ENCODE measurements around the gene ACTL6B. TPM values are rescaled to one million over a fixed set of nuclear protein-coding genes. Genes with fewer than 3 reads are reported as not detected.

Gene ACTL6B
- polyA plus RNA-seq, 2 donors, result not detected

DNA sequence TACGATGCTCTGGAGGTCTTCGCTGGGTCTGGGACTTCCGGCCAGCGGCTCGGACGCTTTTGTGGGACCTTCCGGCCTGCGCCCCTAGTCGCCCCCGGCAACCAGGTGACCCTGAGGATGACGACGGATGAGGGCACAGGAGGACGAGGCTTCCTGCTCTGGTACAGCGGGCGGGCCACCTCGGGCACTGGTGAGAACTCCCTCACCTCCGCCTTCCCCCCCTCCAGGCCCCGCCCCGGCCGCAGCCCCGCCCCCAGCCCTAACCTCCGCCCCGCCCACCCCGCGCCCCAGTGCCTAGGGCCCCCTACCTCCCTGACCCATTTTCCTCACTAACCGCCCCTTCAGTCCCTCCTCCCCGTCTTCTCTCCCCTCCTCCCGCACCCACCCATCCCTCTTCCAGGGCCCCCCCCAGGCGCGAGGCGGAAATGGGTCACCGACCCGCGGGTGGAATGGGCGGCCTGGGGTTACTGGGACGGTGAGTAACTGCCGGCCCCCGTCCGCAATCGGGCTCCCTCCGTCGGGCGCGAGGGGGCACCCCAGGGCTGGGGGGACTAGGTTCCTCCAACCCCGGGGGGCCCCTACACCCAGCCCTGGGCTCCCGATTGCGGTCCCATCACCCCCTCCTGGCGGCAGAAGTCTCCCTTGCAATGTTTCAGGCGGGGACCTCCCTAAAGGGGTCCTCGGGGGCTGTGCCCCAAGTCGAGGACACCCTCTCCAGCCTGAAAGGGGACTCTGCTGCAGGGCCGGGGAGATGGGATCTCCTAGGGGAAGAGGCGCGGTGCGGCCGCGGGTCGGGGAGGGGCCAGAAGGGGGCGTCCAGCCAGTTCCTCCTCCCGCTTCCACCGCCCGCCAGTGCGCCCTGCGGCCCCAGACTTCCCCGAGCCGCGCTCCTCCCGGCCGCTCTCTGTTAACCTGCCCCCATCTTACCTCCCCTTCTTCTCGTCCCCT is 51.9 kb downstream of the ACTL6B start:
- Histone ChIP-seq H3K27me3 (ENCODE audit: control insufficient read depth in 1 of 2, insufficient read depth in 2 of 2, low read length in 2 of 2) (no peaks in the 10 kb centered on the region), H3K4me3 (ENCODE audit: low read depth in 1 of 2, low read length in 2 of 2) (peak overlapping the region; percentile 46 to 50), H3K36me3 (ENCODE audit: control insufficient read depth in 2 of 2, insufficient read depth in 2 of 2, low read length in 1 of 2) (no peaks in the 10 kb centered on the region), H3K9me3 (ENCODE audit: control insufficient read depth in 2 of 2, insufficient read depth in 1 of 2, low read depth in 1 of 2, low read length in 1 of 2) (no peaks in the 10 kb centered on the region), H3K27ac (ENCODE audit: low read depth in 2 of 2, low read length in 1 of 2) (peak overlapping the region; percentile 65 to 73), H3K4me1 (ENCODE audit: control insufficient read depth in 2 of 2, insufficient read depth in 2 of 2, low read length in 1 of 2) (no peaks in the 10 kb centered on the region)
- 1 to 2% methylated on average over 33 to 70 of the region's 70 CpGs for WGBS, 2 donors

DNA sequence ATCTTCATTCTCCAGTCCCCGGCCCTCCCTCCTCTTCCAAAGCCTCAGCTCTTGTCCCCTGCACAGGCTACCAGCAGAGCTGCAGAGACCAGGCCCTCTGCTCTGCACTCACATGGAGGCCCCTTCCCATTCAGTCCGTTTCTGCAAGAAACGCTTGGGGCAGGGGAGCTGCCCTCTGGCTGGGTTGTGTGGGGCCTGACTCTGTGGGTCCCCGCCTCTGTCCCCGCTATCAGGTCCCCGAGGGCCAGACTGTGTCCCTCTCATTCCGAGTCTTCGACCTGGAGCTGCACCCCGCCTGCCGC is 52.6 kb downstream of the ACTL6B start:
- Histone ChIP-seq H3K4me1 (ENCODE audit: control insufficient read depth in 2 of 2, insufficient read depth in 2 of 2, low read length in 1 of 2) (no peaks in the 10 kb centered on the region), H3K9me3 (ENCODE audit: control insufficient read depth in 2 of 2, insufficient read depth in 1 of 2, low read depth in 1 of 2, low read length in 1 of 2) (no peaks in the 10 kb centered on the region), H3K27ac (ENCODE audit: low read depth in 2 of 2, low read length in 1 of 2) (peak overlapping the region; percentile 65 to 73), H3K4me3 (ENCODE audit: low read depth in 1 of 2, low read length in 2 of 2) (peak overlapping the region; percentile 39 to 46), H3K27me3 (ENCODE audit: control insufficient read depth in 1 of 2, insufficient read depth in 2 of 2, low read length in 2 of 2) (no peaks in the 10 kb centered on the region), H3K36me3 (ENCODE audit: control insufficient read depth in 2 of 2, insufficient read depth in 2 of 2, low read length in 1 of 2) (no peaks in the 10 kb centered on the region)
- 10 to 12% methylated on average over 10 of the region's 10 CpGs for WGBS, 2 donors

DNA sequence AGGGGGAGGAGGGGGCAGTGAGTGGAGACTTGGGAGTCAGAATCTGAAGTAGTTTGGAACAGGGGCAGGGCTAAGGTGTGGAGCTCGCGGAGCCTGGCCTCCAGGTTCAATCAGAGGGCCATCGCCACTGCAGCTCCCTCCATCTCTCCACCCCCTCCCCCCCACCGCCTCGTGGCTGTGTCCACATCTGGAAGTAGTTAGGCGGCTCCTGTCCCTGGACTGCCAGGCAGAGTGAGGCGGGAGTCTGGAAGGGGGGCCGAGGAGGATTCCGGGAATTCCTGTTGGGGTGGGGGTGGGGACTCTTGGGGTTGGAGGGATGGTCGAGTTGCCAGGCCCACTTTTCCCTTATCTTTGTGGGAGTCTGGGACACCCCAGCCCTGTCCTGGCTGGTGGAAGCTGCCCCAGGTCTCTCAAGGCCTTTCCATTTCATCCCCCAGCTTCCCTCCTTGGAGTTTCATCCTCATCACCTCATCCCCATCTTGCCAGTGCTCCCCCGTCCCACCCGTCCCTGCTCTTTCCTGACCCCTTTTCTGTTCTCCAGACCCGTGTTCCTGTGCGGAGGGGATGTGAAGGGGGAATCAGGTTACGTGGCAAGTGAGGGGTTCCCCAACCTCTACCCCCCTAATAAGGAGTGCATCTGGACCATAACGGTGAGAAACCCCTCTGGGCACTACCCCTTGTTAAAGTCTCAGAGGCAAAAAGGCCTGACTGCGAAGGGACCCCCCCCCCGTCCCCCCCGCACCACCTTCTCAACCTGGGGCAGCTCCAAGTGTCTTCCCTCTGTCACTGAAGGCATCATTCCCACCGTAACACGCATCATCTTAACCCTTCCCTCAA is 53.1 kb downstream of the ACTL6B start:
- H3K4me3 ChIP-seq (ENCODE audit: low read depth in 1 of 2, low read length in 2 of 2), result no peak overlapping the region
- H3K9me3 ChIP-seq (ENCODE audit: control insufficient read depth in 2 of 2, insufficient read depth in 1 of 2, low read depth in 1 of 2, low read length in 1 of 2), result no peaks in the 10 kb centered on the region
- H3K27ac ChIP-seq (ENCODE audit: low read depth in 2 of 2, low read length in 1 of 2), result peak overlapping the region; percentile 65 to 73
- no peaks in the 10 kb centered on the region for H3K4me1 ChIP-seq (ENCODE audit: control insufficient read depth in 2 of 2, insufficient read depth in 2 of 2, low read length in 1 of 2)
- WGBS, 2 donors, result 42 to 46% methylated on average over 21 of the region's 21 CpGs
- H3K27me3 ChIP-seq (ENCODE audit: control insufficient read depth in 1 of 2, insufficient read depth in 2 of 2, low read length in 2 of 2), result no peaks in the 10 kb centered on the region
- H3K36me3 ChIP-seq (ENCODE audit: control insufficient read depth in 2 of 2, insufficient read depth in 2 of 2, low read length in 1 of 2), result no peaks in the 10 kb centered on the region

DNA sequence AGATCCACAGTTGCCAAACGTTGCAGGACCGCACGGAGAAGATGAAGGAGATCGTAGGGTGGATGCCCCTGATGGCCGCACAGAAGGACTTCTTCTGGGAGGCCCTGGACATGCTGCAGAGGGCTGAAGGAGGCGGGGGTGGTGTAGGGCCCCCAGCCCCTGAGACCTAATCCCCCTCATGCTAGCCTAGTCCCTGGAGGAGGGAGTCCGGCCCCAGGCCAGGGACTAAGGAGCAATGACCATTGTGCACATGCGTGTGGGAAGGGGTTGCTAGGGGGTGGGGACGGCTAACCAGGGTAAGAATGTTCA is 55.6 kb downstream of the ACTL6B start:
- H3K4me3 ChIP-seq (ENCODE audit: low read depth in 1 of 2, low read length in 2 of 2), result no peak overlapping the region
- no peak overlapping the region for H3K27ac ChIP-seq (ENCODE audit: low read depth in 2 of 2, low read length in 1 of 2)
- whole genome bisulfite sequencing, 2 donors, result 77 to 79% methylated on average over 9 of the region's 9 CpGs
- H3K27me3 ChIP-seq (ENCODE audit: control insufficient read depth in 1 of 2, insufficient read depth in 2 of 2, low read length in 2 of 2), result no peaks in the 10 kb centered on the region
- no peaks in the 10 kb centered on the region for H3K9me3 ChIP-seq (ENCODE audit: control insufficient read depth in 2 of 2, insufficient read depth in 1 of 2, low read depth in 1 of 2, low read length in 1 of 2)
- no peaks in the 10 kb centered on the region for H3K36me3 ChIP-seq (ENCODE audit: control insufficient read depth in 2 of 2, insufficient read depth in 2 of 2, low read length in 1 of 2)
- no peaks in the 10 kb centered on the region for H3K4me1 ChIP-seq (ENCODE audit: control insufficient read depth in 2 of 2, insufficient read depth in 2 of 2, low read length in 1 of 2)

DNA sequence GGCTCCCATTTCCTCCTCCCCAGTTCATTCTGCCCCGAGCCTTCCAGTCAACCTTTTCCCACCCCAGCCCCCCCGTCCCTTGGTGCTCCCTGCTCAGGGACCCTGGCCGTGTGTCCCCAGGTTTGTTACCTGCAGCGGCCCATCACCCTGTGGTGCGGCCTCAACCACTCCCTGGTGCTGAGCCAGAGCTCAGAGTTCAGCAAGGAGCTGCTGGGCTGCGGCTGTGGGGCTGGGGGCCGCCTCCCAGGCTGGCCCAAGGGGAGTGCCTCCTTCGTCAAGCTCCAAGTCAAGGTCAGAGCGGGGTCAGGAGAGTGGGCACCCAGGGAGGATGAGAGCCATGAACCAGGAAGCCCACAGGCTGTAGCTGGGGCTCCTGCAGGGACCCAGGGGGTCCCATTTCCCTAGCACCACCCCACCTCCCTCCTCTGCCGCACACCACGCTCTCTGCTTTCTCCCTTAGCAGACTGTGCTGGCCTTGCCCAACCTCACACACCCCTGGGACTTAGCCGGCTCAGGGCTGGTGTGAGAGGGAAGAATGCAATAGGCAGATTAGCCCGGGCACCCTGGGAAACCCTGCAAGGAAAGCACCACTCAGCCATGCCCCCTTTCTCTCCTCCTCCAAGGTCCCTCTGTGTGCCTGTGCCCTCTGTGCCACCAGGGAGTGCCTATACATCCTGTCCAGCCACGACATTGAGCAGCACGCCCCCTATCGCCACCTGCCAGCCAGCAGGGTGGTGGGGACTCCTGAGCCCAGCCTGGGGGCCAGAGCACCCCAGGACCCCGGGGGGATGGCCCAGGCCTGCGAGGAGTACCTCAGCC is 56.1 kb downstream of the ACTL6B start:
- Histone ChIP-seq H3K4me3 (ENCODE audit: low read depth in 1 of 2, low read length in 2 of 2) (no peak overlapping the region), H3K36me3 (ENCODE audit: control insufficient read depth in 2 of 2, insufficient read depth in 2 of 2, low read length in 1 of 2) (no peaks in the 10 kb centered on the region), H3K27me3 (ENCODE audit: control insufficient read depth in 1 of 2, insufficient read depth in 2 of 2, low read length in 2 of 2) (no peaks in the 10 kb centered on the region), H3K4me1 (ENCODE audit: control insufficient read depth in 2 of 2, insufficient read depth in 2 of 2, low read length in 1 of 2) (no peaks in the 10 kb centered on the region), H3K9me3 (ENCODE audit: control insufficient read depth in 2 of 2, insufficient read depth in 1 of 2, low read depth in 1 of 2, low read length in 1 of 2) (no peaks in the 10 kb centered on the region), H3K27ac (ENCODE audit: low read depth in 2 of 2, low read length in 1 of 2) (no peak overlapping the region)
- 70 to 71% methylated on average over 18 of the region's 18 CpGs for WGBS, 2 donors

DNA sequence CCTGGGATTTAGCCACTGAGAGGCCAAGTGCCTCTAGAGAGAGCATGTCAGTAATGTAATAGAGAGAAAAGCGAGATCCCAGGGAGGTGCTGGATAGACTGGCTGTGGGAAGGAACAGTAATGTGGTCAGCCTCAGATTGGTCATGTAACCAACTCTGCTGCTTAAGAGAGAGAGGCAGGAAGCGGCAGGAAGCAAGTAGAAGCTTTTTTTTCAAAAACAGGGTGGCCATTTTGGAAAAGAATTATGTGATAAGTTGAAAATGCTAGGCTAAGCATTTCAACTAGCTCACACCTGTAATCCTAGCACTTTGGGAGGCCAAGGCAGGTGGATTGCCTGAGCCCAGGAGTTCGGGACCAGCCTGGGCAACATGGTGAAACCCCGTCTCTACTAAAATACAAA is 57.8 kb downstream of the ACTL6B start:
- Histone ChIP-seq H3K9me3 (ENCODE audit: control insufficient read depth in 2 of 2, insufficient read depth in 1 of 2, low read depth in 1 of 2, low read length in 1 of 2) (no peaks in the 10 kb centered on the region), H3K27ac (ENCODE audit: low read depth in 2 of 2, low read length in 1 of 2) (no peak overlapping the region), H3K36me3 (ENCODE audit: control insufficient read depth in 2 of 2, insufficient read depth in 2 of 2, low read length in 1 of 2) (no peaks in the 10 kb centered on the region), H3K27me3 (ENCODE audit: control insufficient read depth in 1 of 2, insufficient read depth in 2 of 2, low read length in 2 of 2) (no peaks in the 10 kb centered on the region), H3K4me1 (ENCODE audit: control insufficient read depth in 2 of 2, insufficient read depth in 2 of 2, low read length in 1 of 2) (peaks cover 0 to 2% of the 10 kb centered on the region in 2 donors), H3K4me3 (ENCODE audit: low read depth in 1 of 2, low read length in 2 of 2) (no peak overlapping the region)
- 86 to 90% methylated on average over 4 of the region's 4 CpGs for WGBS, 2 donors

- no peak overlapping the region for H3K27ac ChIP-seq (ENCODE audit: low read depth in 2 of 2, low read length in 1 of 2)
- 95 to 96% methylated on average over 7 of the region's 7 CpGs for WGBS, 2 donors
Measured at GRCh38 chr7:100595188-100595587, 61.1 kb downstream of the ACTL6B start.

More at GRCh38 chr7:100595188-100595587, 61.1 kb downstream of the ACTL6B start:
- no peak overlapping the region for H3K4me3 ChIP-seq (ENCODE audit: low read depth in 1 of 2, low read length in 2 of 2)
- peaks cover 0 to 2% of the 10 kb centered on the region in 2 donors for H3K4me1 ChIP-seq (ENCODE audit: control insufficient read depth in 2 of 2, insufficient read depth in 2 of 2, low read length in 1 of 2)
- H3K9me3 ChIP-seq (ENCODE audit: control insufficient read depth in 2 of 2, insufficient read depth in 1 of 2, low read depth in 1 of 2, low read length in 1 of 2), result no peaks in the 10 kb centered on the region
- H3K27me3 ChIP-seq (ENCODE audit: control insufficient read depth in 1 of 2, insufficient read depth in 2 of 2, low read length in 2 of 2), result no peaks in the 10 kb centered on the region
- no peaks in the 10 kb centered on the region for H3K36me3 ChIP-seq (ENCODE audit: control insufficient read depth in 2 of 2, insufficient read depth in 2 of 2, low read length in 1 of 2)

Other genes starting within 250 kb of the ACTL6B start
- 1 to 10 TPM; 2.2 to 2.8 TPM for gene ZCWPW1, start 227.7 kb downstream of the ACTL6B start, polyA plus RNA-seq
- gene MEPCE, start 226.6 kb downstream of the ACTL6B start, polyA plus RNA-seq, result 10 to 100 TPM; 18.0 to 21.8 TPM
- 10 to 100 TPM; 32.1 to 61.5 TPM for gene PPP1R35, start 220.0 kb downstream of the ACTL6B start, polyA plus RNA-seq
- gene SPACDR, start 192.2 kb downstream of the ACTL6B start, polyA plus RNA-seq, result under 1 TPM; 0.31 to 0.65 TPM
- 10 to 100 TPM; 40.0 to 60.0 TPM for gene TSC22D4, start 177.2 kb downstream of the ACTL6B start, polyA plus RNA-seq
- gene NYAP1, start 172.5 kb downstream of the ACTL6B start, polyA plus RNA-seq, result 1 to 10 TPM in 1 of 2 donors, under 1 TPM in 1; 0.32 to 1.3 TPM
- gene AGFG2, start 117.2 kb downstream of the ACTL6B start, polyA plus RNA-seq, result 10 to 100 TPM; 15.8 to 37.9 TPM
- gene SAP25, start 82.5 kb downstream of the ACTL6B start, polyA plus RNA-seq, result 1 to 10 TPM; 1.5 to 3.3 TPM
- gene LRCH4, start 70.3 kb downstream of the ACTL6B start, polyA plus RNA-seq, result 10 to 100 TPM; 32.3 to 73.4 TPM
- under 1 TPM; 0.33 to 0.81 TPM for gene FBXO24, start 70.1 kb downstream of the ACTL6B start, polyA plus RNA-seq
- gene PCOLCE, start 54.1 kb downstream of the ACTL6B start, polyA plus RNA-seq, result 10 to 100 TPM in 1 of 2 donors, 1 to 10 TPM in 1; 9.9 to 11.0 TPM
- gene MOSPD3, start 43.9 kb downstream of the ACTL6B start, polyA plus RNA-seq, result 10 to 100 TPM; 15.5 to 18.4 TPM
- under 1 TPM; 0.41 to 0.53 TPM for gene TFR2, start 14.9 kb downstream of the ACTL6B start, polyA plus RNA-seq
- 100 to 1,000 TPM; 147 to 284 TPM for gene GNB2, start 17.3 kb upstream of the ACTL6B start, polyA plus RNA-seq
- 10 to 100 TPM; 11.1 to 28.1 TPM for gene GIGYF1, start 37.8 kb upstream of the ACTL6B start, polyA plus RNA-seq
- 10 to 100 TPM; 29.4 to 42.1 TPM for gene POP7, start 49.7 kb upstream of the ACTL6B start, polyA plus RNA-seq
- under 1 TPM in 1 of 2 donors, not detected in 1; 0.04 TPM for gene EPO, start 64.0 kb upstream of the ACTL6B start, polyA plus RNA-seq
- gene ZAN, start 77.1 kb upstream of the ACTL6B start, polyA plus RNA-seq, result under 1 TPM in 1 of 2 donors, not detected in 1; under 0.01 TPM
- gene EPHB4, start 171.1 kb upstream of the ACTL6B start, polyA plus RNA-seq, result 10 to 100 TPM; 12.8 to 15.7 TPM
- 10 to 100 TPM; 13.8 to 23.0 TPM for gene SLC12A9, start 196.3 kb upstream of the ACTL6B start, polyA plus RNA-seq
- gene TRIP6, start 210.9 kb upstream of the ACTL6B start, polyA plus RNA-seq, result 10 to 100 TPM; 39.4 to 75.0 TPM
- 100 to 1,000 TPM in 1 of 2 donors, 10 to 100 TPM in 1; 70.7 to 105 TPM for gene SRRT, start 218.7 kb upstream of the ACTL6B start, polyA plus RNA-seq
- 1 to 10 TPM; 3.8 to 3.9 TPM for gene UFSP1, start 233.3 kb upstream of the ACTL6B start, polyA plus RNA-seq
- gene ACHE, start 239.4 kb upstream of the ACTL6B start, polyA plus RNA-seq, result 1 to 10 TPM in 1 of 2 donors, under 1 TPM in 1; 0.52 to 1.4 TPM